MM.1S (cell line): ENCODE results near the gene DNPEP.

ENCODE experiments used
- CTCF ChIP-seq: fragments of 300-600 bp; sonication (generic); IDR thresholded peaks from 2 replicates; pipeline ENCODE4 v1.5.1; 2016; ENCODE audit warnings: antibody characterized with exemption, low read length, mixed read lengths
- EZH2phosphoT487 ChIP-seq: fragments of 300-600 bp; sonication (generic); IDR thresholded peaks from 2 replicates; pipeline ENCODE4 v1.6.1; 2018; ENCODE audit warnings: antibody characterized with exemption, low read length

DNA sequence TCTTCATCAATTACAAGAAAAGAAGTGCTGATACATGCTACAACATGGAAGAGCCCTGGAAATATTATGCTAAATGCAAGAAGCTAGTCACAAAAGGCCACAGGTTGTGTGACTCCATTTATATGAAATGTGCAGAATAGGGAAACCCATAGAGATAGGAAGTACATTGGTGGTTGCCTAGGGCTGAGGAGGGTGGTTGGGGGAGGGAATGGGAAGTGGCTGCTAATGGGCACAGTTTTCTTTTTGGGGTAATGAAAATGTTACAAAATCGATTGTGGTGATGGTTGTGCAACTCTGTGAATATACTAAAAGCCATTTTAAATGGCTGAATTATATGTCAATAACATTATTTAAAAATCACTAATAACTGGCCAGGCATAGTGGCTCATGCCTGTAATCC lies 30.9 kb downstream of the DNPEP start:
- TF ChIP-seq CTCF (no peak), EZH2phosphoT487 (no peak)
